GM12891 (cell line): ENCODE results near the gene ZMYM3.

Source experiments
- POLR2A ChIP-seq: IDR thresholded peaks from 2 replicates; pipeline ENCODE4 v1.6.1; 2011; ENCODE audit warnings: low read depth, low read length, control low read depth
- POLR2AphosphoS5 ChIP-seq: IDR thresholded peaks from 2 replicates; pipeline ENCODE4 v1.6.1; 2011; ENCODE audit warnings: low read depth, low read length, control low read depth

- TF ChIP-seq POLR2AphosphoS5, result no peak
- no peak for TF ChIP-seq POLR2A
Measured at GRCh38 chrX:71239781-71240180, 14.2 kb downstream of the ZMYM3 start.
